ENCODE results near the gene ANKMY1.
"Not testable (repeated sequence)": the region's sequence is repeated elsewhere in the genome, so short reads cannot be mapped to it uniquely, and the experiment has no call there.

ANKMY1 gene

DNA sequence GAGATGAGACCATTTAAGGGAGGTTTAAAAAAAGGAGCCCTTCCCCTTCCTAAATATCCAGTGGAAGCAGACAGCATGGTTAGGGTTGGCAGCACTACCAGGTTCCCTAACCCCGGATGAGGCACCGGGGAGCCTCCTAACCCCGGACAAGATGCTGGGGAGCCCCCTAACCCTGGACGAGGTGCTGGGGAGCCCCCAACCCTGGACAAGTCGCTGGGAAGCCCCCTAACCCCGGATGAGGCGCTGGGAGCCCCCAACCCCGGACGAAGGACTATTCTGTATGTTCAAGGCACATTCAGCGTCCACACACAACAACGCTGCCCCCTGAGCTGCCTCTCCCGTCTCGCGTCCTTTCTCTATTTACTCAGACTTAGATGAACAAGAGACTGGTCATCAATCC lies 51.9 kb downstream of the ANKMY1 start:
- no peak for DNase-seq (ENCODE audit: low read depth, low spot score)

- no peak for DNase-seq (ENCODE audit: low read depth, low spot score)
These were observed 53.9 kb downstream of the ANKMY1 start for GRCh38 chr2:240503848-240504247.

DNA sequence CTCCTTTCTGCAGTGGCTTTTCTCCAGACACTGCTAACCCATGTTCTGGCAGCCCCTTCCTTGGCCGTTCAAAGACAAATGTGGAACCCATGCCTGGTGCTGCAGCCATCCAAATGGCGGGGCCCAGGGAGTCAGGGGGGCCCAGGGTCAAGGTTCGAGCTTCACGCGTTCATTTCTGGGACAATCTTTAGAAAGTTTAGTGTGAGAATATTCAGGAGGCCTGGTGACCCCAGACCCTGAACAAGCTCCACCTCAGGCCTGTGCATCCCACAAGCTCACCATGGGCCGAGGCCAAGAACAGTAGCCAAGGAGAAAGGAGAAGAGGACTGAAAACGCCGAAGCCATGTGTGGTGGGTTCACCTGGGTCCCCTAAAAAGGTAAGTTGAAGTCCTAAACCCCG lies 54.4 kb downstream of the ANKMY1 start:
- no peak for DNase-seq (ENCODE audit: low read depth, low spot score)

DNA sequence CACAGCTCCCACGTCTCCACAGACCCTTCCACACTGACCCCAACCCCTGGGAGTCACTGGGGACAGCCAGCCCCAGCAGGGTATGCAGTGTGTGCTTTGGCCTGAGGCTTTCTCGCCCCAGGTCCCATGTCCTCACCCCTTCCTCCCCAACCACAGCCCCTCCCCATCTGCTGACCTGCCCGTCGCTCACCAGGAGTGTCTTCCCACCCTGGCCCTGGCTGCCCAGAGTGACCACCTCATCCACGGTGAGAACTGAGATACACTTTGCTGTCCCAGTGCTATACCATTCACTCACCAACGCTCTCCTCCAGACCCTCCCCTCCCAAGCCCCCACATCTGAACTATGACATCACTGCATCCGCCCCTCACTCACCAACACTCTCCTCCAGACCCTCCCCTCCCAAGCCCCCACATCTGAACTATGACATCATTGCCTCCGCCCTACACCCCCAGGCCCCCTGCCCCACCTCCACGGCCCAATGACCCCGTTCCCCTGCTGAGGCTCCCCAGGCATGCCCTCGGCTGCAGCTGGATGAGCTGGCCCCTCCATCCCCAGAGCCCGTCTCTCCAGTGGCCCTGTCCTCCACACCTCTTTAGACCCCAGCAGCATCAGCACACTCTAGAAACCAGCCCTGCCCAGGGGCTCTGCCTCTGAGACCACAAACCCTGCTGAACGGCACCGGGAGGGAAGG lies 55.2 kb downstream of the ANKMY1 start:
- DNase-seq (ENCODE audit: low read depth, low spot score) = no peak

GRCh38 chr2:240502059-240502429 lies 55.7 kb downstream of the ANKMY1 start:
- DNase-seq (ENCODE audit: low read depth, low spot score) = no peak

DNA sequence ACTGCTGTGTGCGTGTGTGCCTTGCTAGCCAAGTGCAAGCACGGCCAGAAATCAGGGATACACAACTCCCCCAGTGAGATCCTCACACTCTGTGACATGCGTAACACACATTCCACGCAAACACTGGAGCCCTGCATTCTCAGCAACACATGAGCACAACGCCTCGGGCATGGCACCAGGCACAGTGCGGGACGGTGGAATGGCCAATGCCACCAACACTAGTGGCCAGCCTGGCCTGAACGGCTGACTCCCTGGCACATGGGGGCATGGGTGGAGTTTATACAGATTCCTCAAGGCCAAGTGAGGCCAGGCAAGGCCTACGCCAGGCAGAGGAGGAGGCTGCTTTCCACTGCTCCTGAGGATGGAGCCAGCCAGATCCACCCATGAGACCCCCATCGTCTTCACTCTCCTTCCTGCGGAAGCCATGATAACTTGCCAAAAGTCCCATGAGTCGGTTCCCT lies 56.2 kb downstream of the ANKMY1 start:
- no peak for DNase-seq (ENCODE audit: low read depth, low spot score)

GRCh38 chr2:240500561-240501423 lies 57.0 kb downstream of the ANKMY1 start:
- no peak for DNase-seq (ENCODE audit: low read depth, low spot score)

DNA sequence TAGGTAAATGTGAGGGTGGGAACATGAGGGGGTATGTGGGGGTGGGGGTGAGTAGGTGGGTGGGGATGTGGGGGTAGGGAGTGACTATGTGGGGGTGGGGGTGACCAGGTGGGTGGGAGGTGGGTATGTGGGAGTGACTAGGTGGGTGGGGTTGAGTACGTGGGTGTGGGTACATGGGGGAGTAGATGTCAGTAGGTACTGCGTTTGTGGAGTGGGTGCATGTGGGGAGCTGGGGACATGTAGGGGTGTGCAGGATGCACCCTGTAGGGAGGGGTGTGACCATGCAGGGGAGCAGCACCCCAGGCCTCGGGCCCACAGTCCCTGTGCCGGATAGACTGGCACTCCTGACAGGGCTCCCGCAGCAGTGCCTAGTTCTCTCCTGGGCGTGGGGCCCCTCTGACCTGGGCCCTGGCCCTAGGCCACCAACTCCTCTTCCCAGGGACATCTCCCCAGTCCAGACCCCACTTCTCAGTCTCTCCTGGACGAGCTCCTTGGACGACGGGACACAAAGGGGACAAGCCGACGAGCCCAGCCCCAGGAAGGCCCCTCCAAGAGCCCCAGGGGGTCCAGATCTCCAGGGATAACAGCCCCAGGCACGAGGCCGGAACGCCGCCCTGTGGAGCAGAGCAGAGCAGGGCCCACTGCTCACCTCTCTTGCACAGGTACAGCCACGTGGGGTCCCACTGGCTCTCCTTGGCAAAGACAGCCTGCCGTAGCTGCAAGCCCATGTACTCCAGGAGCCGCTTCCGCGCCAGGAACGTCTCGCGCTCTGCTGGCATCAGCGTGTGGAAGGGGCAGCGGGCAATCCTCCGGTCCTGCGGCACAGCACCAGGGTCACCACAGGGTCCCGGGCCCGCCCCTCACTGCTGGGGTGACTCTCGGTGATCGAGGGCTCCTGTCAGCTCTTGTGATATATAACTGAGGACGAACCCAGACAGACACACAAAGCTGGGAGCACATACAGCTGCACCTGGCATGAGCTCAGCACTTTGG lies 58.2 kb downstream of the ANKMY1 start:
- DNase-seq (ENCODE audit: low read depth, low spot score) = no peak

DNA sequence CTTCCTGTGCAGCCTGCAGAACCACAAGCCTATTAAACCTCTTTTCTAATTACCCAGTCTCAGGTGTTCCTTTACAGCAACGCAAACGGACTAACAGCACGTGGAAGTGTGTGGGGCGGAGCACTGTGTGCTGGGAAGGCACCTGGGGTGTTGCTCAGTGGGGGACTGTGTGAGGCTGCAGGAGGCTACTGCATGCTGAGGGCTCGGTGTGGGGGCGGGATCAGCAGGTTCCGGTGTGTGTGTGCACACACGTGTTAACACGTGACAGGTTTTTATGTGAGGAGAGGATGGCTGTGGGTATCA lies 58.9 kb downstream of the ANKMY1 start:
- no peak for DNase-seq (ENCODE audit: low read depth, low spot score)

DNA sequence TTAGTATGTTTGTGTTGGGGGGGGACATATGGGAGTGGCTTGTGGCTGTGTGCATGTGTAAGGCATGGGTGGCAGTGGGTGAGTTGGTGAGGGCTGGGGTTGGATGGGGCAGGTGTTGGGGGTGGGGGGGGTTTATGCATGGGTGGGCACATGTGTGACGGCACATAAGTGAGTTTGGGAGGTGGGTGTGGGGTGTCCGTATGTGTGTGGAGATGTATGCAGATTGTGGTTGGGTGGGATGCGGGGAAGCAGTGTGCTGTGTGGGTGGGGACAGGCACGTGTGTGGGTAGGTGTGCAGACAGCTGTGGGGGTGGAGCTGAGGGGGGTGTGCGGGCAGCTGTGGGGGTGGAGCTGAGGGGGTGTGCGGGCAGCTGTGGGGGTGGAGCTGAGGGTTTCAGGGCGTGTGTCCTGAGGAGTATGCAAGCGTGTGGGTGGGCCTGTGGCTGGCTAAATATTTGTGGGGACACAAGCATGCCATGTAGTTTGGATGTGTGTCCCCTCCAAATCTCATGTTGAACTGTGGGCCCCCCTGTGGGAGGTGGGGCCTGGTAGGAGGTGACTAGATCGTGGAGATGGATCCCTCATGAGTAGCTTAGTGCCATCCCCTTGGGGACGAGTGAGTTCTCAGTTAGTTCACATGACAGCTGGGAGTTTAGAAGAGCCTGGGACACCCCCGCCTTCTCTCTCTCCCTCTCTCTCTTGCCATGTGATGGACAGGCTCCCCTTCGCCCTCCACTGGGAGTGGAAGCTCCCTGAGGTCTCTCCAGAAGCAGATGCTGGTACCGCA lies 59.4 kb downstream of the ANKMY1 start:
- no peak for DNase-seq (ENCODE audit: low read depth, low spot score)

DNA sequence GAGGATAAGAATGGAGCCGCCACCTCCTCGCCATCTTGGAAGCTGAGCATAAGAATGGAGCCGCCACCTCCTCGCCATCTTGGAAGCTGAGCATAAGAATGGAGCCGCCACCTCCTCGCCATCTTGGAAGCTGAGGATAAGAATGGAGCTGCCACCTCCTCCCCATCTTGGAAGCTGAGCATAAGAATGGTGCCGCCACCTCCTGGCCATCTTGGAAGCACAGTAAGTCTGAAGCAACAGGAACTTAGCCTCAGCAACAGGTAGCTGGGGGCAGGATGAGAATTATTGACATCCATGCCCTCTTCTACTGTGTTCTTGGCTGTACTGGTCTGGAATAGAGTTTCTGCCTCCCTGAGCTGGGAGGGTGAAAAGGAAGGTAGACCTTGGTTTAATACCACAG lies 60.7 kb downstream of the ANKMY1 start:
- DNase-seq (ENCODE audit: low read depth, low spot score) = not testable (repeated sequence)

DNA sequence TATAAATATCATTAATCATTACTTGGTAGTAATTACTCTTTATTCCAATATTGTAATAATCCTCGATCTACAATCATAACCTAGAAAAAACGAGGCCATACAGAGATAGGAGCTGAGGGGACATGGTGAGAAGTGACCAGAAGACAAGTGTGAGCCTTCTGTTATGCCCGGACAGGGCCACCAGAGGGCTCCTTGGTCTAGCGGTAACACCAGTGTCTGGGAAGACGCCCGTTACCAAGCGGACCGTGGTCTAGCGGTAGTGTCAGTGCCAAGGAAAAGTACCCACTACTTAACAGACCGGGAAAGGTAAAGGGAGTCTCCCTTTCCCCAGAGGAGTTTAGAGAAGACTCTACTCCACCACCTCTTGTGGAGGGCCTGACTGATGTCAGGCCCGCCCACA lies 62.8 kb downstream of the ANKMY1 start:
- not testable (repeated sequence) for DNase-seq (ENCODE audit: low read depth, low spot score)

DNA sequence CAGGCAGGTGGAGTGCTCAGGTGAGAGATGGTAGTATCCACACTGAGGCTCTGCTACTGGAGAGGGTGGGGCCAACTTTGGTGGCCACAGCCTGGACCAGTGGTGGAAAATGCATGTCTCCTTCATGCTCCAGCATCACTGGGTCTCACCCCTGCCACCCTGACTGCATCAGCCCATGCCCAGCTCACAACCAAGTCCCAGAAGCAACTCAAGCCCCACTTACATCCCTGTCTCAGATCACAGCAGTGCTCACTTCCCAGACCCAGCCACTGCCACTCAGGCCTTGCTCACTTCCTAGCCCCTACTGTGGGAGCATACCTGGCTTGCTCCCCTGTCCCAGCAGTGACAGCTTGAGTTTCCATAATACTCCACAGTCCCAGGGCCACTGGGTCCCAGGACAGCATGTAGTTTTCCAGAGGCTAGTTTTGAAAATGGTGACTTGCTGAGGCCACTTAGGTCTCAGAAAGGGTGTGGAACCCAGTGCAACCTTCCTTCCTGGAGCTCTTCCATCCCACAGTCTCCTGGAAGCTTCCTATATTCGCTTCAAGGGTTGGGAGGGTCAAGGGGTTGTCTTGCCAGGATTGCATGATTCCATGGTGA lies 63.5 kb downstream of the ANKMY1 start:
- no peak for DNase-seq (ENCODE audit: low read depth, low spot score)

- DNase-seq (ENCODE audit: low read depth, low spot score) = no peak
These were observed 66.3 kb downstream of the ANKMY1 start for GRCh38 chr2:240491483-240491882.

DNA sequence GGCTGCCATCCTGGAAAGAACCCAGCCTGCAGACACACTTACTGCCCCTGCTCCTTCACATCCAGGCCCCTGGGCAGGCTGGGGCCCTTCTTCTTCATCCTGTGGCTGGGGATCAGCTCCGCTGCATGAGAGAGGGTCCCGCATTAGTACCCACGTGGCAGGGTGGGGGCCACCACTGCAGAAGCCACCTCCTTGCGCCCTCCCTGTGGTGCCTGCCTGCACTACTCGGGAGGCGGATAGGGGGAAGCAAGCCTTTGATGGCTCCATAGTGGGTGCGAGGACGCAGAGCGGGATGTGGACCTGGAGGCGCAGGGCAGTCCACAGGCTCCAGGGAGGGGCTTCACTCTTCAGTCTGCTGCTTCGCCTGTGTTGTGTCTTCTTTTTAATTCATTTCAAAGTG lies 75.6 kb downstream of the ANKMY1 start:
- no peak for DNase-seq (ENCODE audit: low read depth, low spot score)

DNA sequence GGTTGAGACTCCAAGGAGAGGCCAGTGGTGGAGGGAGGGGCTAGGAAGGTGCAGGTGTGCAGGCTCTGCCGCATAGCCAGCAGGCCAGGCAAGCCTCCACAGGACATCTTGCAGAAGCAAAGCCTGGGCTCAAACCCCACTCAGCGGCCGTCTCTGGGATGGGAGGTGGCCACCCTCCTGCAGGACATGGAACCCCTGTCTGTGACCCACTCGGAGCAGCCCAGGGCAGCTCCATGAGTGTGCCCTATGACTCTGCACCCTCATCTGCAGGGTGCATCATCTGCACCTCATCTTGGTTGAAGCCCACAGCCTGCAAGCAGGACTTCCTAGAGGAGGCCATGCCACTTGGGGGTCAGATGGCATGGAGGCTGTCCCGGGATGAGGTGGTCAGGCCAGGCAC lies 76.1 kb downstream of the ANKMY1 start:
- DNase-seq (ENCODE audit: low read depth, low spot score) = no peak

DNA sequence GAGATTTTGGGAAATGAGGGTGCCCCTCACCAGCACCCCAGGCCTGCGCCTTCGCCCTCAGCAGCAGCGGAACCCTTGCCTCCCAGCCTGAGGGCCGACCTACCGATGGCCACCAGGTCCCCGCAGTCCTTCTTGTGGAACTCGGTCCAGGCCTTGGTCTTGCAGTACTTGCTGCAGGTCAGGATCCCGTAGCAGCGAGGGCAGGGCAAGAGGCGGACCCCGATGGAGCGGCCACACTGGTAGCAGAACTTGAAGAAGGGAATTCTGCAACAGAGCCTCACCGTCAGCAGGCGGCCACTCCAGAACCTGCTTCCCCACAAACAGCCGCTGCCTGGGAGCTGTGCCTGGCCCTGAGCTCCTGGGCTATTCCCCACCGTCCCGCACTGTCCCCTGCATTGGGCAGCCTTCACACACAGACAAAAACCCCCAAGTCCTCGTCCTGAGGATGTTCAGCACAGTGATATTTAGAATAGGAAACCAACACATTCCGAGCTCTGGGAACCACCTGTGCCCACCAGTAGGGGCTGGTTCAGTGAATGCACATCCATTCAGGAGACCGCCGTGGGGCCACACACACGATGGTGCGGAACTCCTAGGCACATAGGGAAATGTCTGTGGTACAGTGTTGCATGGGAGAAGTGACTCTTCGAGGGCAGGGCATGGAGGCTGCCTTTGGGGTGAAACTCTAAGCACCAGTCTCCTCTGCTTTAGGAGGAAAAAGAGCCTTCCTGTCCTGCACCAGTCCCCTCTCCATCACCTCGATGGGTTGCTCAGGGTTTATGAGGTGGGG lies 76.8 kb downstream of the ANKMY1 start:
- DNase-seq (ENCODE audit: low read depth, low spot score) = no peak

DNA sequence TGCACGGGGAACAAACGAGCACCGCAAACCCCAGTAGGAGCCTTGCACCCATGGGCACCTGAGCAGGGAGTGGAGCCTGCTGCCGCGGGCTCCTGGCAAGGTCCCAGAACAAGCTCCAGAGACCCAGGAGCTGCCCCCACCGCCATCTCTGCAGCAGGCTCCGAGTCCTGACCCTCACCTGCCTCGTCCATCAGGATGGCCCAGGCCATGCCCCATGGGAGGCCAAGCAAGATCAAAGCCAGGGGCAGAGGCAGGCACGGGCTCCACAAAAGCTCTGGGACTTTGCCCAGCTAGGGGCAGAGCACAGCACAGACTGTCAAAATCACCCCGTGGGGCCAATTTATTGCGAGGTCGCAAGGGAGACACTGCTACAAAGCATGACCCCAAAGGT lies 78.7 kb downstream of the ANKMY1 start:
- no peak for DNase-seq (ENCODE audit: low read depth, low spot score)

DNA sequence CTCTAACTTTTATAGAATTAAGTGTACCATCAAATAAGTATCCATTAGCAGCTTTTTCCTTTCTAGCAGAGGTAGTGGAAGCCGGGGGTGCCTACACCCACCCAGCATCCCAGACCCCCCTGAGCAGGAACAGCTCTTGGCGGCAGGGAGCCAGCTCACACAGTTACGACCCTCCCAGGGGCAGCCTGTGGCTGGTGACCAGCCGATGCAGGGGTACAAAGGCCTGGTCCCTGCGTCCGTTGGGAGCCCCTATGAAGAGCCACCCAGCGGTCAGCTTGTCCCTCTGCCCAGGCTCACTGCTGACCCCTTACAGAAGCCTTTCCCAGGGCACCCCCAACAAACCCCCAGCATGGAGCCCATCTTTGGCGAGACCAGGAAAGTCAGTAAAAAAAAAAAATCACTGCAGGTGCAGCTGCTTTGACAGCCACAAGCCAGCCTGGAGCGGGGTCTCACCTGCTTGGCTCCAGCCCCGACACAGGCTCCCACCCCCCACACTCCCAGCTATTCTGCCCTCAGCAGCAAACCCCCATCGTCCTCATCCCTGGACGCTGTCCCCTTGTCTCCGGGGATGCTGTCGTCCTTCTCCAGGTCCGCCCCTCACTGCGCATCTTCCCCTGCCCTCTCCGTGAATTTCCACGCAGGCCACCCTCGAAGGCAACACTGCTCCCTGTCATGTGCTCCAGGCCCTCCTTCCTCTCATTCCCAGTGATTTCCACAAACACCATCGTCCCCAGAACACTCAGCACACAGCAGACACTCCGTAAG lies 79.3 kb downstream of the ANKMY1 start:
- no peak for DNase-seq (ENCODE audit: low read depth, low spot score)

Data from brain pericyte (primary cell).